Naive thymus-derived CD8-positive, alpha-beta T cell (primary cell): Measurements from ENCODE around the gene MARCHF7. TPM values are rescaled to one million over a fixed set of nuclear protein-coding genes. Genes with fewer than 3 reads are reported as not detected.
"Not testable (repeated sequence)": the region's sequence is repeated elsewhere in the genome, so short reads cannot be mapped to it uniquely, and the experiment has no call there.

ENCODE experiments used
- ATAC-seq, 2 donors: fragments of 150-1000 bp; cut with Tn5 transposase in 1 of 2; sonication (Bioruptor Pico), chemical (Tn5 transposase) in 1 of 2; 1 replicate in 1 of 2; 2 replicates in 1 of 2; pipeline ENCODE4 v1.10.0; 2021; ENCODE audit warnings: mild to moderate bottlenecking in 2 of 2, moderate library complexity in 2 of 2
- POLR2A ChIA-PET: fragments of 350-600 bp; sonication (Branson Sonifier 250); formaldehyde crosslinking; loops from one replicate; lab custom pipeline; 2021; ENCODE audit warnings: antibody characterized with exemption; lab: Charles Lee
- DNase-seq, 10 donors: peaks; one replicate each; pipeline versions ENCODE4 v3.0.0 to v3.0.0-alpha.2; 2020 to 2022
- H3K27ac Mint-ChIP-seq, 10 donors: one replicate each; pipeline ENCODE4 v1.8.0; 2020 to 2022; ENCODE audit warnings: mild to moderate bottlenecking in 10 of 10, mixed read lengths in 10 of 10, moderate library complexity in 4 of 10, inconsistent platforms in 1 of 10
- H3K27me3 Mint-ChIP-seq, 5 donors: one replicate each; pipeline ENCODE4 v1.8.0; 2021 to 2022; ENCODE audit warnings: mixed read lengths in 5 of 5
- H3K36me3 Mint-ChIP-seq, 3 donors: one replicate each; pipeline ENCODE4 v1.8.0; 2020 to 2022; ENCODE audit warnings: mixed read lengths in 3 of 3, mild to moderate bottlenecking in 2 of 3, inconsistent platforms in 1 of 3
- H3K4me1 Mint-ChIP-seq, 4 donors: one replicate each; pipeline ENCODE4 v1.8.0; 2021 to 2022; ENCODE audit warnings: mixed read lengths in 4 of 4
- H3K4me3 Mint-ChIP-seq, 10 donors: one replicate each; pipeline ENCODE4 v1.8.0; 2020 to 2022; ENCODE audit warnings: mild to moderate bottlenecking in 10 of 10, mixed read lengths in 10 of 10, moderate library complexity in 6 of 10, inconsistent platforms in 1 of 10
- H3K9me3 Mint-ChIP-seq, 9 donors: one replicate each; pipeline ENCODE4 v1.8.0; 2020 to 2022; ENCODE audit warnings: mixed read lengths in 9 of 9, mild to moderate bottlenecking in 3 of 9, inconsistent platforms in 1 of 9, moderate library complexity in 1 of 9
- polyA plus RNA-seq, 3 donors: library from polyadenylated mRNA; unstranded; fragments of 300-500 nt; fragmentation: Illumina TruSeq; gene quantifications; one replicate each; pipeline ENCODE4 v1.2.3, GENCODE V29; 2021
- total RNA-seq, 8 experiments: library from RNA in 2 of 8; stranded (reverse) in 2 of 8; gene quantifications; one replicate each; pipeline ENCODE4 v1.2.3 and lab custom pipeline; 2021 to 2026

MARCHF7 gene, protein sequence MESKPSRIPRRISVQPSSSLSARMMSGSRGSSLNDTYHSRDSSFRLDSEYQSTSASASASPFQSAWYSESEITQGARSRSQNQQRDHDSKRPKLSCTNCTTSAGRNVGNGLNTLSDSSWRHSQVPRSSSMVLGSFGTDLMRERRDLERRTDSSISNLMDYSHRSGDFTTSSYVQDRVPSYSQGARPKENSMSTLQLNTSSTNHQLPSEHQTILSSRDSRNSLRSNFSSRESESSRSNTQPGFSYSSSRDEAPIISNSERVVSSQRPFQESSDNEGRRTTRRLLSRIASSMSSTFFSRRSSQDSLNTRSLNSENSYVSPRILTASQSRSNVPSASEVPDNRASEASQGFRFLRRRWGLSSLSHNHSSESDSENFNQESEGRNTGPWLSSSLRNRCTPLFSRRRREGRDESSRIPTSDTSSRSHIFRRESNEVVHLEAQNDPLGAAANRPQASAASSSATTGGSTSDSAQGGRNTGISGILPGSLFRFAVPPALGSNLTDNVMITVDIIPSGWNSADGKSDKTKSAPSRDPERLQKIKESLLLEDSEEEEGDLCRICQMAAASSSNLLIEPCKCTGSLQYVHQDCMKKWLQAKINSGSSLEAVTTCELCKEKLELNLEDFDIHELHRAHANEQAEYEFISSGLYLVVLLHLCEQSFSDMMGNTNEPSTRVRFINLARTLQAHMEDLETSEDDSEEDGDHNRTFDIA
- total RNA-seq (100 to 1,000 TPM; 145 to 156 TPM), polyA plus RNA-seq (100 to 1,000 TPM; 147 to 158 (median 157) TPM), total RNA-seq (lab: John Stamatoyannopoulos, UW) (108 to 234 (median 142) reads per million in 6 experiments)

DNA sequence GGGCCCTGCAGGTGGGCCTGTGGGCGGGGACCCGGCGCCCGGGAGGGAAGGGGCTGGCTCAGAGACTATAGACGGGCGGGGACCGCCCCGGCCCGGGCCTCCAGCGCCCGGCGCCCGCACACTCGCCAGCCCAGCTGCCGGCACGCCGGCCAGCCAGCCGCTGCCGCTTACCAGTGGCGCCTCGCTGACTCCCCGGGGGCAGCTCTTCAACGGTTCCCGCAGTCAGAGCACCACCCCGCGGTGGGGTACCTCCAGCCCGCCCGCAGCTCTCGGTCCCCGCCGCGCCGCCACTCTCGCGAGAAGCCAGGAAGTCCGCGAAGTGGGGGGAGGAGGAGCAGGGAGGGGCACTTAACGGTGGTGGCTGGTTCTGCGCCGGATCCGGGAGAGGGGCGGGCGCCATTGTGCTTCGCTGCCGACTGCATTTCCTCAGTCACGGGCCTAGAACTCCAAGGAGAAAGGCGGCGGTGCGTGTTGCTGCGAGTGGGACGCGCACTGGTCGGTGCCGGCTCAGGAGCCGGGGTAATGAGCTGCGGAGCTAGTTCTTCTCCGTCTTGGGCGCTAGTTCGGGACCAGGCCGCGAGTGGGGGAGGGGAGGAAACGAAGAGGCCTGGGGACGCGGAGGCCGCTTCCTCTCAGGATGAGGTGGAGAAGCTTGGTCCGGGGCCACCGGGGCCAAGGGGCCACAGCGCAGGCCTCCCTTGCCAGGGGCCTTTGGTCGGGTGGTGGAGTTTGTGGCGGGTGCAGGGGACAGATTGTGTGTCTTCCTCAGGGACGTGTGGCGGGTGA, at the start of gene MARCHF7:
Gene MARCHF7, plus strand, starts transcription at position 364 of the 786 bp plus-strand sequence. CDS start 16,517 bp downstream, outside the sequence.
- DNase-seq (peak; percentile 94 to 99 (median 98)), ATAC-seq (peak; percentile 90 to 92)
- Mint-ChIP-seq H3K27ac (peak within 1 kb of the TSS; percentile 94 to 100 (median 100)), H3K4me1 (peaks cover 20 to 65% (median 46%) of the 10 kb centered on the region in 4 donors), H3K36me3 (peaks cover 0 to 35% (median 13%) of the 10 kb centered on the region in 3 donors), H3K27me3 (no peaks in the 10 kb centered on the region), H3K4me3 (peak within 1 kb of the TSS; percentile 97 to 100 (median 100)), H3K9me3 (peaks cover 0 to 2% (median 0%) of the 10 kb centered on the region in 9 donors)
- POLR2A ChIA-PET = interaction anchor here (0.5 to 3.0 kb wide), 31 partner anchors 8 to 1852 kb away, joined by 3 to 18 read pairs (median 4); partner anchors contain the start of genes BAZ2B, LY75, TANK and WDSUB1

DNA sequence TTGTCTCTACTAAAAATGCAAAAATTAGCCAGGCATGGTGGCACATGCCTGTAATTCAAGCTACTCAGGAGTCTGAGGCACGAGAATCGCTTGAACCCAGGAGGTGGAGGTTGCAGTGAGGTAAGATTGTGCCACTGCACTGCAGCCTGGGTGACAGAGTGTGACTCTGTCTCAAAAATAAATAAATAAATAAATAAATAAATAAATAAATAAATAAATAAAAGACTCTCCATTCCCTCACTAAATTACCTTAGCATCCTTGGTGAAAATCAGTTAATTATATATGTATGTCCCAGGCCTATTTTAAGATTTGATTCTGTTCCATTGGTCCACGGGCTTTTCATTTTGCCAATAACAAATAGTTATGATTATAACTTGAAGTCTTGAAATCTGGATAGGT, 44.9 kb upstream of the MARCHF7 start:
- H3K4me3 Mint-ChIP-seq, DNase-seq, H3K4me1 Mint-ChIP-seq, POLR2A ChIA-PET, H3K27ac Mint-ChIP-seq, H3K27me3 Mint-ChIP-seq, ATAC-seq, H3K9me3 Mint-ChIP-seq: not testable (repeated sequence)
- H3K36me3 Mint-ChIP-seq = peaks cover 7 to 20% (median 12%) of the 10 kb centered on the region in 3 donors

DNA sequence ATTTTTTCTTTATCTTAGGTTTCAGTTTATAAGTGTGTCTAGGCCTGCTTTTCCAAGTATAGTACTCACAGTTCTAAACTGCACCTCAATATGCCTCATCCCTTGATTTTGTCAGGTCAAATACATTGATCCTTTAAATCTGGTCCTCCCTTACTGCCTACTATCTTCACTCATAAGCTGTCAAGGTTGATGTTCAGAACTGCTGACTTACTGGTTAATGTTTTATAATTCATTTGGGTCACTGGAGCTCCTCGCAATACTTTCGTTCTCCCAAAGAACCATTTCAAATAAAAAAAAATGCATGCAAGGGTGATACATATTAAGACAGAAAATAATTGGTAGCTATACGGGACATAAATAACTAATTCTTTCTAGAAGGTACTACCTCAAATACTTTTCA, 41.3 kb upstream of the MARCHF7 start:
- Mint-ChIP-seq H3K4me3 (no peak overlapping the region), H3K4me1 (no peaks in the 10 kb centered on the region), H3K9me3 (peaks cover 0 to 3% (median 0%) of the 10 kb centered on the region in 9 donors), H3K36me3 (peaks cover 7 to 21% (median 17%) of the 10 kb centered on the region in 3 donors), H3K27me3 (no peaks in the 10 kb centered on the region), H3K27ac (no peak overlapping the region)
- POLR2A ChIA-PET = no interaction called here
- DNase-seq (no peak), ATAC-seq (no peak)

DNA sequence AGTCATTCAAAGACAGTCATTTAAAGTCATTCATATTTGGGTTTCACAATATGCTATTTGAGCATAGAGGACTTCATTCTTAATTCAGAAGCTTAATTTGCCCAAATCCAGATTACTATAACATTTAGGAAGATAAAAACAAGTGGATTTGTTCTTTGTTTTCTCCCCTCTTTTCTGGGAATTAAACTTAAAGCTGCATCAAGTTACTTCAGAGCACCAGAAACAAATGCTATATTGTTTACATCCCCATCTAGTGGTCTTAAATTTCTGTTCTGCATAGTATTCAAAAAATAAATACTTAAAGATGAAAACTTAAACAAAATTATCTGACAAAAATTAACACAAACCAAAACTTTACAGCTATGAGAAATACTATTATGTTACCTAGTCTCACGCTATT, 34.7 kb upstream of the MARCHF7 start:
- H3K27ac Mint-ChIP-seq = no peak overlapping the region
- H3K4me1 Mint-ChIP-seq = no peaks in the 10 kb centered on the region
- H3K4me3 Mint-ChIP-seq = no peak overlapping the region
- H3K36me3 Mint-ChIP-seq = peaks cover 0 to 8% (median 6%) of the 10 kb centered on the region in 3 donors
- H3K27me3 Mint-ChIP-seq = no peaks in the 10 kb centered on the region
- H3K9me3 Mint-ChIP-seq = no peaks in the 10 kb centered on the region
- POLR2A ChIA-PET = no interaction called here
- DNase-seq = no peak
- ATAC-seq = no peak

DNA sequence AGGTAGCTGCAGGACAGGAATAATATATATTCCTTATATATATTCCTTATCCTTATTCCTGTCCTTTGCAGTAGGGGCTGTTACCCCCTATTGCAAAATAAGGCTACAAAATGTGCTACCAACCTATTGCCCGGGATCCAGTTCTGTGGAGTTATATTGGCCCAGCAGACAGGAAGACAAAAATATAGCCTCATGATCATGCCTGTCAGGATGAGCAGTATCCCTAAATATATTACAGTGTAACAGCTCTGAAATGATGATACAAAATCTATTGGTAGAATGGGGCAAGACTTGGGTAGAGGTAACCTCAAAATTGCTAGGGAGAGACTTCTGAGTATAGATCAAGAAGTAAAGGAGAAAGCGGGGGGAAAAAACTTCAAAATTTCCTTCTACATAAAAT, 31.6 kb upstream of the MARCHF7 start:
- Mint-ChIP-seq H3K4me1 (no peaks in the 10 kb centered on the region), H3K27me3 (no peaks in the 10 kb centered on the region), H3K27ac (no peak overlapping the region), H3K9me3 (no peaks in the 10 kb centered on the region), H3K4me3 (no peak overlapping the region), H3K36me3 (peaks cover 0 to 5% (median 0%) of the 10 kb centered on the region in 3 donors)
- DNase-seq (no peak), ATAC-seq (no peak)
- POLR2A ChIA-PET = no interaction called here

DNA sequence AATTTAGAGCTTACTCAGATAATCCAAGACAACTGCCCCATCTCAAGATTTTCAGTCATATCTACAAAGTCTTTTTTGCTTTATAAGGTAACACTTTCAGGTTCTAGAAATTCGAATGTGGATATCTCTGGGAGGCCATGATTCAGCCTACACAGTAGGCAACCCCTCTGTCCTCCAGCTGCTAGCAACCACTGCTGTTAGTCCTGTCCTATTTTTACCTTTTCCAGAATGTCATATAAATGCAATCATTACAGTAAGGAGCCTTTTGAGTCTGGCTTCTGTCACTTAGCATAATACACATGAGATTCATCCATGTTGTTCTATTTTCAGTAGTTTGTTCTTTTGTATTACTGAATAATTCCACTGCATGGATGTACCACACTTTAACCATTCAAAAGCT, 28.5 kb upstream of the MARCHF7 start:
- Mint-ChIP-seq H3K9me3 (no peaks in the 10 kb centered on the region), H3K27me3 (no peaks in the 10 kb centered on the region), H3K4me1 (no peaks in the 10 kb centered on the region), H3K4me3 (no peak overlapping the region), H3K27ac (peak overlapping the region in 1 of 10 donors; percentile 19), H3K36me3 (peaks cover 0 to 9% (median 0%) of the 10 kb centered on the region in 3 donors)
- ATAC-seq = no peak
- DNase-seq = no peak
- POLR2A ChIA-PET = no interaction called here

DNA sequence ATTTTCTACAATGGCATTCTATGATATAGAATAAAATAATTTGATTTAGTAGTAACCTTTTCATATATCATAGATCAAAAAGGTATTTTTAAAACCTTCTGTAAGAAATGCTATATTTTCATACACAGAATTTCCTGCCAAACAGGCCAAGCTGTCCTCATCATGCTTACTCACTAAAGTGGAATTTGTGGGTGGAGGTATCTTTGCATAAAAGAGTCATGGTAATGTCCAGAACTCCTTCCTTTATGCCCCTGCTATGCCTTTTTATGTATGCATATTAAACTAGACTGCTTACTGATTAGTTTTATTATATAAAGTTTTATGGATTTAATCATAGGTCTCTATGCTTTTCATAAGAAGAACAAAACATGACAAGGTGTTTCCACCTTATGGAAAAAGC, 27.5 kb upstream of the MARCHF7 start:
- Mint-ChIP-seq H3K4me3 (no peak overlapping the region), H3K4me1 (no peaks in the 10 kb centered on the region), H3K27me3 (no peaks in the 10 kb centered on the region), H3K9me3 (no peaks in the 10 kb centered on the region), H3K36me3 (peaks cover 0 to 9% (median 0%) of the 10 kb centered on the region in 3 donors), H3K27ac (no peak overlapping the region)
- ATAC-seq (no peak), DNase-seq (no peak)
- POLR2A ChIA-PET = interaction anchor here (1.0 kb wide), 1 partner anchor 27 kb away, joined by 3 read pairs; the partner anchor contains the start of gene MARCHF7

DNA sequence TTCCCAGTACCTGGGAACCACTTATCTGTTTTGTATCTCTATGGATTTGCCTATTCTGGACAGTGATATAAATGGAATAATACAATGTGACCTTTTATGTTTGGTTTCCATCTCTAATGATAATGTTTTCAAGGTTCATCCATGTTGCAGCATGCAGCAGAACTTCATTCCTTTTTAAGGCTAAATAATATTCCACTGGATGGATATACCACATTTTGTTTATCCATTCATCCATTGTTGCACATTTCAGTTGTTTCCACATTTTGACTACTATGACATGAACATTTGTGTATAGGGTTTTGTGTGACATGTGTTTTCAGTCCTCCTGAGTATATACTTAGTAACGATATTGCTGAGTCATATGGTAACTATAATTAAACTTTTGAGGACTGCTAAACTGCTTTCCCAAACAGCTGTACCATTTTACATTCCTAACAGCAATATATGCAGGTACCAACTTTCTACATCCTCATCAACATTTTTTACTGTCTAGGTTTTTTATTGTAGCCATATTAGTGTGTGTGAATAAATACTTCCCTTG, 17.7 kb upstream of the MARCHF7 start:
- Mint-ChIP-seq H3K27ac (no peak overlapping the region), H3K9me3 (peaks cover 0 to 32% (median 6%) of the 10 kb centered on the region in 9 donors), H3K36me3 (peaks cover 6 to 21% (median 6%) of the 10 kb centered on the region in 3 donors), H3K27me3 (no peaks in the 10 kb centered on the region), H3K4me3 (no peak overlapping the region), H3K4me1 (peaks cover 0 to 3% (median 0%) of the 10 kb centered on the region in 4 donors)
- POLR2A ChIA-PET = no interaction called here
- no peak for ATAC-seq
- no peak for DNase-seq

DNA sequence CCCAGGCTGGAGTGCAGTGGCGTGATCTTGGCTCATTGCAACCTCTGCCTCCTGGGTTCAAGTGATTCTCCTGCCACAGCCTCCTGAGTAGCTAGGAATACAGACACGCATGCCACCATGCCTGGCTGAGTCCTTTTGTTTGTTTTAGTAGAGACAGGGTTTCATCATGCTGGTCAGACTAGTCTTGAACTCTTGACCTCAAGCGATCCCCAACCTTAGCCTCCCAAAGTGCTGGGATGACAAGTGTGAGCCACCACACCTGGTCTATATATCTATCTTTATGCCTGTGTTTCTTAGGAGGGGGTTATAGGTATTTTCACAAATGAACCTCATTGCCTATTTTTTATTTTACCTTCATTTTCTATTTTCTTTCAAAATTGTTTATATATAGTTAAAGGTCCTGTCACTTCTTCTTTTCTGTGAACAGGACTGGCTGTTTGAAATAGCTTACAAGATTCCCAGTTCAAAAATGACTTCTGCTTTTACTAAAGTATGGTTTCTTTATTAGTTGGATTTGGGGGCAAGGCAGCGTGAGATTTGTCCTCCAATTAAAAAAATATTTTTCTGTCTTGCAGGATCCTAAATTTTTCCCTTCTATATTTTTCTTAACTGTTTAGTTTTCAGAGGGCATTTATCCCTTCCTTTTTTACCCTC, 16.4 kb upstream of the MARCHF7 start:
- Mint-ChIP-seq H3K27me3 (no peaks in the 10 kb centered on the region), H3K4me3 (no peak overlapping the region), H3K27ac (no peak overlapping the region), H3K4me1 (peaks cover 0 to 3% (median 0%) of the 10 kb centered on the region in 4 donors), H3K36me3 (peaks cover 6 to 23% (median 12%) of the 10 kb centered on the region in 3 donors), H3K9me3 (peaks cover 0 to 28% (median 6%) of the 10 kb centered on the region in 9 donors)
- POLR2A ChIA-PET = no interaction called here
- no peak for ATAC-seq
- DNase-seq = no peak

DNA sequence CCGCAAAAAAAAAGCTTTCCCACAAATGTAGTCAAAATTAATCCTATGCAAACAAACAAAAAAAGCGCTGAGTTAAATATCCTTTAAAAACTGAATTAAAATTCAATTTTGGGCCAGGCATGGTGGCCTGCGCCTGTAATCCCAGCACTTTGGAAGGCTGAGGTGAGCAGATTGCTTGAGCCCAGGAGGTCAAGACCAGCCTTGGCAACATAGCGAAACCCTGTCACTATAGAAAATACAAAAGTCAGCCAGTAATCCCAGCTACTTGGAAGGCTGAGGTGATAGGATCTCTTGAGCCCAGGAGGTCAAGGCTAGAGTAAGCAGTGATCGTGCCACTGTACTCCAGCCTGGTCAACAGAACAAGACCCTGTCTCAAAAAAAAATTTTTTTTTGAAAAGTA, 8.8 kb upstream of the MARCHF7 start:
- peaks cover 0 to 17% (median 13%) of the 10 kb centered on the region in 3 donors for H3K36me3 Mint-ChIP-seq
- no peak overlapping the region for H3K27ac Mint-ChIP-seq
- POLR2A ChIA-PET = no interaction called here

DNA sequence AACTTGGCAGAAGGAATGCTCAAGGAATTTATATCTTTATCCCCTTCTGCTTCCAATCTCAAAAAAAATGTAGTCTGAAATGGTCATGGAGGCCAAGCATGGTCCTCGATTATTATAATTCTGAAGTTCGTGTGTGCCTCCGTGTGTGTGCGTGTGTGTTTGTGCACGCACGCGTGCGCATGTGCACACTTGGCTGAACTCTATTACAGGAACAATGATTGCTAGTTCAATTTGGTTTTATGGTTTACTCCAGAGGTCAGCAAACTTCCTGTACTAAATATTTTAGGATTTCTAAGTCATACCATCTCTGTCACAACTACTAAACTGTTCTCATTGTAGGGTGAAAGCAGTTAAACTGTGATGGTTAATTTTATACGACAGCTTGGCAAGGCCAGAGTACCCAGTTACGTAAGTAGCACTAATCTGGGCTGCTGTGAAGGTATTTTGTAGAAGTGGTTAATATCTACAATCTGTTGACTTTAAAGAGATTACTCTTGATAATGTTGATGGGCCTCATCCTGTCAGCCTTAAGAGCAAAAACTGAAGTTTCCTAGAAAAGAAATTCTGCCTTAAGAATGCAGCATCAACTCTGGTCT, 5.8 kb upstream of the MARCHF7 start:
- Mint-ChIP-seq H3K4me3 (no peak overlapping the region), H3K36me3 (peaks cover 0 to 14% (median 6%) of the 10 kb centered on the region in 3 donors), H3K9me3 (no peaks in the 10 kb centered on the region), H3K27me3 (no peaks in the 10 kb centered on the region), H3K4me1 (peaks cover 0 to 12% (median 5%) of the 10 kb centered on the region in 4 donors), H3K27ac (no peak overlapping the region)
- POLR2A ChIA-PET = no interaction called here
- no peak for ATAC-seq
- no peak for DNase-seq

More for the DNA sequence above, 8.8 kb upstream of the MARCHF7 start:
- Mint-ChIP-seq H3K27me3 (no peaks in the 10 kb centered on the region), H3K4me1 (peaks cover 0 to 1% (median 0%) of the 10 kb centered on the region in 4 donors), H3K4me3 (no peak overlapping the region), H3K9me3 (no peaks in the 10 kb centered on the region)
- ATAC-seq = no peak
- DNase-seq = no peak
